ENCODE data around the gene DECR2. TPM values are rescaled to one million over a fixed set of nuclear protein-coding genes. Genes with fewer than 3 reads are reported as not detected.

DECR2 gene
- total RNA-seq, 1 experiment from 2014 or later, result 17.1 TPM

GRCh38 chr16:381012-381788, 20.5 kb upstream of the DECR2 start:
- ATAC-seq, result peak; percentile 44
- intact Hi-C loops (cut with micrococcal nuclease), result no loop called here
- BruUV-seq (replicated peaks), result no TSS peak
- no peak for DNase-seq (ENCODE audit: low read depth, low spot score)
- ChIA-PET POLR2A (interaction anchor here (1.4 kb wide), 1 partner anchor 11 kb away, joined by 5 read pairs; the partner anchor contains the start of gene MRPL28), RAD21 (ENCODE audit: low non-redundant PET in 1 of 2, low total read pairs in 2 of 2, uncharacterized antibody in 2 of 2, unreplicated experiment in 2 of 2) (no interaction called here), CTCF (no interaction called here)
- peak overlapping the region; percentile 70 for H3K9ac ChIP-seq (ENCODE audit: low read length)
- no peak for TF ChIP-seq REST (IDR thresholded peaks at IDR 0.05; ENCODE audit: low read depth)
- no peak for TF ChIP-seq POLR2A (IDR thresholded peaks at IDR 0.05; ENCODE audit: borderline replicate concordance, extremely low read depth, insufficient read depth, insufficient read length)
- no peak for TF ChIP-seq TCF7L2 (IDR thresholded peaks at IDR 0.05; ENCODE audit: borderline replicate concordance, extremely low read depth, insufficient read depth, insufficient read length)
- TF ChIP-seq ZFX (IDR thresholded peaks at IDR 0.05), result no peak
- TF ChIP-seq POLR2AphosphoS5 (IDR thresholded peaks at IDR 0.05; ENCODE audit: low read depth, low read length), result no peak
- TF ChIP-seq SP1 (IDR thresholded peaks at IDR 0.05; ENCODE audit: low read depth), result no peak
- TF ChIP-seq ATF3 (IDR thresholded peaks at IDR 0.05), result no peak
- TF ChIP-seq SRF (IDR thresholded peaks at IDR 0.05; ENCODE audit: low read depth), result no peak
- TF ChIP-seq ZBTB33 (IDR thresholded peaks at IDR 0.05; ENCODE audit: extremely low read depth, insufficient replicate concordance, low read length), result no peak
- TF ChIP-seq CTCF (IDR thresholded peaks at IDR 0.05 in 2 of 3, conservative IDR thresholded peaks at IDR 0.05 in 1 of 3; ENCODE audit: borderline replicate concordance in 1 of 3, insufficient read depth in 1 of 3, low read depth in 2 of 3, low read length in 2 of 3), result no peak
- TF ChIP-seq YY1 (IDR thresholded peaks at IDR 0.05; ENCODE audit: extremely low read depth, insufficient replicate concordance, low read depth, low read length), result no peak
- no peak for TF ChIP-seq MAX (IDR thresholded peaks at IDR 0.05)
- TF ChIP-seq FOSL1 (IDR thresholded peaks at IDR 0.05; ENCODE audit: low read depth), result no peak
- TF ChIP-seq ELF1 (IDR thresholded peaks at IDR 0.05; ENCODE audit: borderline replicate concordance, low read depth), result no peak
- TF ChIP-seq CEBPB (IDR thresholded peaks at IDR 0.05; ENCODE audit: low read depth), result no peak
- no peak for TF ChIP-seq EZH2phosphoT487 (IDR thresholded peaks at IDR 0.05; ENCODE audit: borderline replicate concordance)
- no peak for TF ChIP-seq JUND (IDR thresholded peaks at IDR 0.05)
- TF ChIP-seq ZNF274 (IDR thresholded peaks at IDR 0.05; ENCODE audit: low read depth, low read length), result no peak
- TF ChIP-seq EZH2 (IDR thresholded peaks at IDR 0.05), result no peak
- no peaks in the 10 kb centered on the region for H3K9me2 ChIP-seq (ENCODE audit: insufficient read depth)
- no peaks in the 10 kb centered on the region for H3K9me3 ChIP-seq (ENCODE audit: control insufficient read depth in 1 of 2, insufficient read depth in 1 of 2, low read depth in 1 of 2, low read length in 2 of 2)
- H4K20me1 ChIP-seq (ENCODE audit: insufficient read depth), result no peaks in the 10 kb centered on the region
- H2AFZ ChIP-seq (ENCODE audit: low read depth, low read length, poor library complexity, severe bottlenecking), result no peak overlapping the region
- H3K4me3 ChIP-seq (replicated peaks in 1 of 2; ENCODE audit: low read depth in 1 of 2, low read length in 2 of 2), result peak overlapping the region; percentile 55 to 65
- peaks cover 7% of the 10 kb centered on the region; the same call in 1 of the 2 replicates for H3K79me2 ChIP-seq (ENCODE audit: insufficient read depth, low read length)
- H3K27me3 ChIP-seq (ENCODE audit: insufficient read depth, low read length), result no peaks in the 10 kb centered on the region
- H3K4me1 ChIP-seq (ENCODE audit: control insufficient read depth in 1 of 2, insufficient read depth in 2 of 2, low read length in 2 of 2), result peaks cover 6 to 18% of the 10 kb centered on the region in 2 experiments; a peak in 3 of 4 replicates
- H3K36me3 ChIP-seq (ENCODE audit: control insufficient read depth in 1 of 2, insufficient read depth in 2 of 2, low read length in 2 of 2), result no peaks in the 10 kb centered on the region
- H3K27ac ChIP-seq (ENCODE audit: low read depth, low read length), result peak overlapping the region; percentile 70
- peak overlapping the region; percentile 72 for H3K4me2 ChIP-seq (ENCODE audit: low read length)
